Endothelial cell of umbilical vein (primary cell): ENCODE results near the gene CST9L.
"Not testable (repeated sequence)": the region's sequence is repeated elsewhere in the genome, so short reads cannot be mapped to it uniquely, and the experiment has no call there.

Experiments
- POLR2A ChIP-seq: IDR thresholded peaks from 2 replicates; pipeline ENCODE4 v1.6.1; 2012; ENCODE audit warnings: low read depth, mild to moderate bottlenecking, control low read depth, low read length
- POLR2AphosphoS5 ChIP-seq: IDR thresholded peaks from 2 replicates; pipeline ENCODE4 v1.6.1; 2012; ENCODE audit warnings: low read depth, mild to moderate bottlenecking, control low read depth, low read length, moderate library complexity; ENCODE audit not compliant: insufficient read depth
- TF ChIP-seq, protein P1 (sequence below), 2 donors: IDR thresholded peaks; 1 replicate in 1 of 2; 2 replicates in 1 of 2; pipeline ENCODE4 v1.5.1; 2011; ENCODE audit warnings: low read length in 2 of 2, mild to moderate bottlenecking in 2 of 2, moderate library complexity in 2 of 2, control low read depth in 1 of 2, inconsistent platforms in 1 of 2, low read depth in 1 of 2; ENCODE audit not compliant: insufficient read depth in 1 of 2; ENCODE audit errors: extremely low read depth in 1 of 2

DNA sequence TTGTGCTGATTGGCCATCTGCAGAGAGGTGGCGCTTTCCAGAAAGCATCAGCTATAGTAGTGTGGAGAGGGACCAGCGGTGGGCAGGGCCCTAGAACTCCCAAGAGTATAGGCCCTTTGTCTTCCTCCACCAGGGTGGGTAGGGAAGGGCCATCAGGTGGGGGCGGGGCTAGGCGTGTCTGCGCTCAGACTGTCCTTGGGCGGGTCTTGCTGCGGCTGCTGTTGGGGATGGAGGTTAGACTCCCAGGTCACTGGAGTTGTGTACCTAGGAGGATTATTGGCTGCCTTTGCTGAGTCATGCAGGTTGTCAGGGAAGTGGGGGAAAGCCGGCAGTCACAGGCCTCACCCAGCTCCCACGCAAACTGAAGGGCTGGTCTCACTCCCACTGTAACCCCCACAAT is 13.5 kb upstream of the CST9L start:
- not testable (repeated sequence) for TF ChIP-seq POLR2AphosphoS5, POLR2A
- TF ChIP-seq, protein P1, sequence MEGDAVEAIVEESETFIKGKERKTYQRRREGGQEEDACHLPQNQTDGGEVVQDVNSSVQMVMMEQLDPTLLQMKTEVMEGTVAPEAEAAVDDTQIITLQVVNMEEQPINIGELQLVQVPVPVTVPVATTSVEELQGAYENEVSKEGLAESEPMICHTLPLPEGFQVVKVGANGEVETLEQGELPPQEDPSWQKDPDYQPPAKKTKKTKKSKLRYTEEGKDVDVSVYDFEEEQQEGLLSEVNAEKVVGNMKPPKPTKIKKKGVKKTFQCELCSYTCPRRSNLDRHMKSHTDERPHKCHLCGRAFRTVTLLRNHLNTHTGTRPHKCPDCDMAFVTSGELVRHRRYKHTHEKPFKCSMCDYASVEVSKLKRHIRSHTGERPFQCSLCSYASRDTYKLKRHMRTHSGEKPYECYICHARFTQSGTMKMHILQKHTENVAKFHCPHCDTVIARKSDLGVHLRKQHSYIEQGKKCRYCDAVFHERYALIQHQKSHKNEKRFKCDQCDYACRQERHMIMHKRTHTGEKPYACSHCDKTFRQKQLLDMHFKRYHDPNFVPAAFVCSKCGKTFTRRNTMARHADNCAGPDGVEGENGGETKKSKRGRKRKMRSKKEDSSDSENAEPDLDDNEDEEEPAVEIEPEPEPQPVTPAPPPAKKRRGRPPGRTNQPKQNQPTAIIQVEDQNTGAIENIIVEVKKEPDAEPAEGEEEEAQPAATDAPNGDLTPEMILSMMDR (IDR thresholded peaks at IDR 0.05; ENCODE audit: extremely low read depth in 1 of 2, insufficient read depth in 1 of 2, low read depth in 1 of 2, low read length in 2 of 2): not testable (repeated sequence)
